Neuron (in vitro differentiated cells): ENCODE data around the gene TMEM120B.
"Not testable (repeated sequence)": the region's sequence is repeated elsewhere in the genome, so short reads cannot be mapped to it uniquely, and the experiment has no call there.

Experiments
- H2AFZ ChIP-seq: one replicate; pipeline ENCODE4 v1.6.1; 2013; ENCODE audit warnings: low read depth, mild to moderate bottlenecking, inconsistent platforms, low read length, moderate library complexity
- H3K27me3 ChIP-seq: one replicate; pipeline ENCODE4 v1.6.1; 2013; ENCODE audit warnings: low read length; ENCODE audit not compliant: insufficient read depth
- H3K36me3 ChIP-seq: one replicate; pipeline ENCODE4 v1.6.1; 2013; ENCODE audit warnings: low read length; ENCODE audit not compliant: insufficient read depth
- H3K4me1 ChIP-seq: one replicate; pipeline ENCODE4 v1.6.1; 2013; ENCODE audit warnings: low read length; ENCODE audit not compliant: insufficient read depth
- H3K4me3 ChIP-seq: 2 replicates; pipeline ENCODE4 v1.5.1; 2013; ENCODE audit warnings: mild to moderate bottlenecking, low read length, moderate library complexity
- H3K9me3 ChIP-seq: one replicate; pipeline ENCODE4 v1.6.1; 2013; ENCODE audit warnings: low read length

TMEM120B gene

DNA sequence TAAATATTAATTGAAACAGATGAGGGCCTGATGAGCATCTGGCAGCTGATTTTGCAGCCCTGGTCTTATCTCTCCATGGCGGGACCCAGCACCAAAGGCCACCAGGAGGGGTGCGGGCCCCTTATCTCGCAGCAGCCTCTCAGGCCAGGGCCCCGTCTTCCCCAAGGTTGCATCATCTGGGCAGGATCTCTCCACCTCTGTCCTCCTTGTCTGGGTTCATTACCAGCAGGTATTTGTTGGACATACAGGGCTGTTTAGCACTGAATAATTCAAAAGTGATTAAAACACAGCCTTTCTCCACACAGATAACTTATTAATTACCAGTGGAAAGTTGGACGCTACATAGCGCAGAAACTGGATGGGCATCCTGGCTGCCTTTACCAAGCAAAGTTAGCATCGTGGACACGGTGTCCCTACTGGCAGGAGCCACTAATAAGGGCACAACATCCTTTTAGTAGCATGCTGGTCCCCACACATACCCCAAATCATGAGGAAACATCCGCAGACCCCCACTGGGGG is 25.8 kb downstream of the TMEM120B start:
- Histone ChIP-seq H3K9me3 (no peaks in the 10 kb centered on the region), H3K4me3 (no peak overlapping the region), H2AFZ (no peak overlapping the region), H3K36me3 (no peaks in the 10 kb centered on the region), H3K27me3 (no peaks in the 10 kb centered on the region), H3K4me1 (no peaks in the 10 kb centered on the region)

DNA sequence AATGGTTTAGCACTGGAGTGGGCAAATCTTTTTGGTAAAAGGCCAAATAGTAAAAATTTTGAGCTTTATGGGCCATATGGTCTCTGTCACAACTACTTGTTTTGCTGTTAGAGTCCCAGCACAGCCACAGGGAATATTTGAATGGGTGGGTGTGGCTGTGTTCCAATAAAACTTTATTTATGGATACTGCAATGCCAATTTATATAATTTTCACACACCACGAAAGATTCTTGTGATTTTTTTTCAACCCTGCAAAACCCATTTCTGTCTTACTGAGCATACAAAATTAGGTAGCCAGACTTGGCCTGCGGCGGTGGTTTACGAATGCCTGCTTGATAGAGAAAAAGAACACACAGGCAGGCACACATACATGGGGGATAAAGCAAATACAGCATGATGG is 28.3 kb downstream of the TMEM120B start:
- Histone ChIP-seq H3K36me3 (no peaks in the 10 kb centered on the region), H3K9me3 (no peaks in the 10 kb centered on the region), H3K4me3 (no peak overlapping the region), H2AFZ (no peak overlapping the region), H3K27me3 (no peaks in the 10 kb centered on the region), H3K4me1 (no peaks in the 10 kb centered on the region)

DNA sequence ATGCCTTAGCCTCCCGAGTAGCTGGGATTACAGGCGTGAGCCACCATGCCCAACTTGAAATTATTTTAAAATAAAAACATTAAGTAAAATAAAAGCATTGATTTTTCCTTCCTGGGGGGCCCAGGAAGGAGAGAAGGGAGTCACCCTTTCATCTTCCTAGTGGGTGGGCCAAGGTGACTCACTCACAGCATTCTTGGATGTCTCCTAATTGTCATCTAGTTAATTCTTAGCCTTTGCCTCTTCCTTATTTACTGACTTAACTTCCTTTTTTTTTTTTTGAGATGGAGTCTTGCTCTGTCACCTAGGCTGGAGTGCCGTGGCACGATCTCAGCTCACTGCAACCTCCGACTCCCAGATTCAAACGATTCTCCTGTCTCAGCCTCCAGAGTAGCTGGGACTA is 29.2 kb downstream of the TMEM120B start:
- H3K4me3 ChIP-seq = no peak overlapping the region
- no peaks in the 10 kb centered on the region for H3K4me1 ChIP-seq
- no peaks in the 10 kb centered on the region for H3K27me3 ChIP-seq
- H3K36me3 ChIP-seq = no peaks in the 10 kb centered on the region
- no peak overlapping the region for H2AFZ ChIP-seq
- H3K9me3 ChIP-seq = no peaks in the 10 kb centered on the region

DNA sequence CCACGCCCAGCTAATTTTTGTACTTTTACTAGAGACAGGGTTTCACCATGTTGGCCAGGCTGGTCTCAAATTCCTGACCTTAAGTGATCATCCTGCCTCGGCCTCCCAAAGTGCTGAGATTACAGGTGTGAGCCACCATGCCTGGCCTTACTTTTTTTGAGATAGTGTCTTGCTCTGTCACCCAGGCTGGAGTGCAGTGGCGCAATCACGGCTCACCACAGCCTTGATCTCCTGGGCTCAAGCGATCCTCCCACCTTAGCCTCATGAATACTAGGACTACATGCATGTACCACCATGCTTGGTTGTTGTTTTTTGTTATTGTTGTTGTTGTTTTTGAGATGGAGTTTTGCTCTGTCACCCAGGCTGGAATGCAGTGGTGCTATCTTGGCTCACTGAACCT is 33.0 kb downstream of the TMEM120B start:
- H3K27me3 ChIP-seq = not testable (repeated sequence)

DNA sequence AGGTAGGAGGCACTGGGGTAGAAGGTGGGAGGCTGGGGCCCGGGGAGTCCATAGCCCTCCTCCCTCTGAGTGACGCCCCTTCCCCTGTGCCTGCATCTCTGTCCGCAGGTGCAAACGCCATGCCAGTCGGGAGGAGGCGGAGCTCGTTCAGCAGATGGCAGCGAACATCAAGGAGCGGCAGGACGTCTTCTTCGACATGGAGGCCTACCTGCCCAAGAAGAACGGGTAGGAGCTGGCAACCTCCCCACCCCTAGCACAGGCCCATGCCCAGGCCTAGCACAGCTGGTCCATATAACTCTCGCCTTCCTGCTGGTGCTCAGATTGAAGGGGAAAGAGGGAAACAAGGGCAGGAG is 35.6 kb downstream of the TMEM120B start:
- Histone ChIP-seq H3K36me3 (peaks cover 4% of the 10 kb centered on the region), H3K27me3 (no peaks in the 10 kb centered on the region), H3K4me1 (peaks cover 11% of the 10 kb centered on the region), H3K9me3 (no peaks in the 10 kb centered on the region), H3K4me3 (no peak overlapping the region), H2AFZ (no peak overlapping the region)

More for the DNA sequence above, 33.0 kb downstream of the TMEM120B start:
- H3K9me3 ChIP-seq, H2AFZ ChIP-seq, H3K36me3 ChIP-seq, H3K4me3 ChIP-seq: not testable (repeated sequence)
- peaks cover 11% of the 10 kb centered on the region for H3K4me1 ChIP-seq

DNA sequence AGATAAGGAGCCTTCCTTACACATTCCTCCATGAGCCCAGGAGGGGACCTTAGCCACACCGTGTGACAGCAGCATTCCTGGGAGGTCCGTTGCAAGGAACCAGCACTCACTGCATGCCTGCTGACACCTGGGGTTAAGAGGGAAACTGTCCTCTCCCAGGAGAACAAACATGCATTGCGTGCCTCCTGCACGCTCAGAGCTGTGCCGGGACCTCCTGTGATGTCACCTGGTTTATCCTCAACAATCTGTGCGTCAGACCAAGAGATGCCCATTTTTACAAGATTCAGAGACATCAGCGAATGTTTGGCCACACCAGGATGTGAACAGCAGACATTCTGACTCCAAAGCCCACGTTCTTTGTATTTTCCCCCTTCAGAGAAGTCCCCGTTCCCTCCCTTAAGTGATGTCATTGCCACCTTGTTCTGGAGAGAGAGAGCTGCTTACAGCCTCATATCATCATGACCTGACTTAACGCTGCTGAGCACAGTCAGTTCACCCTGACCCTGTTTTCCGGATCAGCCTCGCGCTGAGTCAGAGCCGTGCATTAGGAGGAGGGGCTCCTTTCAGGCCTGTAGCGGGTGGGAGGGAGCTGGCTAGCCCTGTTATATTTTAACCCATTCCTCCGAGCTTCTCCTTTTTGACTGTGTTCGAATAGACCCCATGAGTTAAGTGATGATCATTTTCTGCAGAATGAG is 36.2 kb downstream of the TMEM120B start:
- Histone ChIP-seq H3K9me3 (no peaks in the 10 kb centered on the region), H3K4me3 (no peak overlapping the region), H2AFZ (no peak overlapping the region), H3K4me1 (peaks cover 11% of the 10 kb centered on the region), H3K36me3 (peaks cover 4% of the 10 kb centered on the region), H3K27me3 (no peaks in the 10 kb centered on the region)

DNA sequence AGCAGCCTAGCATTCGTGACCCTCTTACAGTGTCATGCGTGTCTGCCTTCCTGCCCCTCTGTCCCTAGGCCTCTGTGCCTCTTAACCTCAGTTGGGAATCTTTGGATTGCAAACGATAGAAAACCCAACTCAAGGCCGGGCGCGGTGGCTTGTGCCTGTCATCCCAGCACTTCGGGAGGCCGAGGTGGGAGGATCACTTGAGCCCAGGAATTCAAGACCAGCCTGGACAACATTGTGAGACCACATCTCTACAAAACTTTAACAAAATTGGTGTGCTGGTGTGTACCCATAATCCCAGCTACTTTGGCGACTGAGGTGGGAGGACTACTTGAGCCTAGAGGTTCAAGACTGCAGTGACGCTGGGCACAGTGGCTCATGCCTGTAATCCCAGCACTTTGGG is 36.7 kb downstream of the TMEM120B start:
- H2AFZ ChIP-seq = no peak overlapping the region
- H3K36me3 ChIP-seq = peaks cover 4% of the 10 kb centered on the region

DNA sequence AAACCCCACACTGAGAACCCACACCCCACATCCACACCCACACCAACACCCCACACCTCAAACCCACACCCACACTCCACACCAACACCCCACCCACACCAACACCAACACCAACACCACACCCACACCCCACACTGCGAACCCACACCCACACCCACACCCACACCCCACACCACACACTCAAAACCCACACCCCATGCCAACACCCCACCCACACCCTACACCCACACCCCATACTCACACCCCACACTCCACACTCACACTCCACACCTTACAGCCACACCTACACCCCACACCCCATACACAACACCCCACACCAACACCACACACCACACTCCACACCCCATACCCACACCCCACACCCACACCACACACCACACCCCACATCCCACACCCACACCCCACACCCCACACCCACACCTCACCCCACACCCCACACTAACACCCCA is 38.0 kb downstream of the TMEM120B start:
- Histone ChIP-seq H3K27me3 (no peaks in the 10 kb centered on the region), H2AFZ (no peak overlapping the region), H3K36me3 (peaks cover 4% of the 10 kb centered on the region), H3K4me3 (no peak overlapping the region), H3K4me1 (peaks cover 11% of the 10 kb centered on the region), H3K9me3 (no peaks in the 10 kb centered on the region)

More for the DNA sequence above, 36.7 kb downstream of the TMEM120B start:
- peaks cover 11% of the 10 kb centered on the region for H3K4me1 ChIP-seq
- no peak overlapping the region for H3K4me3 ChIP-seq
- no peaks in the 10 kb centered on the region for H3K27me3 ChIP-seq
- H3K9me3 ChIP-seq = no peaks in the 10 kb centered on the region

DNA sequence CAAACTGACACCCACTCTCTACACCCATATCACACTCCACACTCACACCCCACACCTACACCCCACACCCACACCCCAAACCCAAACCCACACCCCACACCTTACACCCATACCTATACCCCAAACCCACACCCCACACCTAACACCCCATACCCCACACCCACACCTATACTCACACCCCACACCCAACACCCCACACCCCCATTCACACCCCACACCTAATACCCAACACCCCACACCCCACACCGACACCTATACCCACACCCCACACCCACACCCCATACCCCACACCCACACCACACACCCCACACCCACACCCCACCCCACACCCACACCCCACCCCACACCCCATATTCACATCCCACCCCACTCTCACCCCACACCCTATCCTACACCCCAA is 38.5 kb downstream of the TMEM120B start:
- Histone ChIP-seq H3K9me3 (no peaks in the 10 kb centered on the region), H3K4me1 (peaks cover 11% of the 10 kb centered on the region), H3K27me3 (no peaks in the 10 kb centered on the region), H3K36me3 (peaks cover 4% of the 10 kb centered on the region), H2AFZ (no peak overlapping the region), H3K4me3 (no peak overlapping the region)

DNA sequence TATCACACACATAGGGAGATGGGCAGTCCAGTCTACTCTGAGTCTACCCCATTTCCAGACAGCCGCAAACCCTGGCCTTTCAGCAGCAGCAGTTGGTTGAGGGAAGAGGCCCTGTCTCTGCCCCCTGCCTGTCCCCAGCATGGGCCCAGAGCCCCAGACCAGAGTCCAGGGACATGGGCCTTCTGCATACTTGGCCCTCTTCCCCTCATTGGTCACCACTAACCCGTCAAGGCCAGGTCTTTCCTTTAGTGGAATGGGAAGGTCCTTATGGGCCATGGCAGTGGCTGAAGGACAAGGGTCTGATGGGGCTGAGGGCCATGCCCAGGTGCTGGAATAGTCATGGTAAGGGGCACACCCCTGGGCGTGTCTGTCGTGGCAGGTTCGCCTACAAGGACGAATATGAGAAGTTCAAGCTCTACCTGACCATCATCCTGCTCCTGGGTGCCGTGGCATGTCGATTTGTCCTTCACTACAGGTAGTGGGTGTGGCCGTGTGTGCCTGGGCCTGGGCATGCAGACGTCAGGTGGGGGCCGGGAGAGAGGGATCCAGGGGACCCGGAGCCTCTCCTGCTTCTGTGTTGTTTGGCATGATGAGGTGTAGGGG is 39.3 kb downstream of the TMEM120B start:
- Histone ChIP-seq H3K27me3 (no peaks in the 10 kb centered on the region), H3K4me1 (peaks cover 11% of the 10 kb centered on the region), H3K4me3 (no peak overlapping the region), H2AFZ (no peak overlapping the region), H3K9me3 (no peaks in the 10 kb centered on the region), H3K36me3 (peaks cover 4% of the 10 kb centered on the region)

DNA sequence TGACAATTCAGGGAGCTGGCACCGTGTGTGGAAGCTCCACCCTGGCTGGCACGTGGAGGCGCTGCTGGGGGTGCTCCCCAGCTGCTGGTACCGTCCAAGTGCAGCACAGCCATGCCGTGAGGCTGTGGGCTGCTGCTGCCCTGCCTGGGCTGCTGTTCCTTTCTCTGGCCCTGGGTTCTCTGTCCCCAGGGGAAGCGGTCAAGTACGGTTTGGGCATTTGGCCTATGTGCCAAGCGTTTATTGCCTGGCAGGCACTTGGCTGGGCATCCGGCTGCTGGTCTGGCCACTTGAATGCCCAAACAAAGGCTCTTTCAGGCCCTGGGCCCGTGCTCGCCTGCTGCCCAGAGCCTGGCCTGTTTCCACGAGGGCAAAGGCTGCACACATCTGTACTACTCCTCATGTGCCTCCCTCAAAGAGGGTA is 41.3 kb downstream of the TMEM120B start:
- H3K9me3 ChIP-seq = no peaks in the 10 kb centered on the region
- no peak overlapping the region for H3K4me3 ChIP-seq
- peaks cover 3% of the 10 kb centered on the region for H3K4me1 ChIP-seq
- no peaks in the 10 kb centered on the region for H3K27me3 ChIP-seq
- peaks cover 4% of the 10 kb centered on the region for H3K36me3 ChIP-seq
- no peak overlapping the region for H2AFZ ChIP-seq

DNA sequence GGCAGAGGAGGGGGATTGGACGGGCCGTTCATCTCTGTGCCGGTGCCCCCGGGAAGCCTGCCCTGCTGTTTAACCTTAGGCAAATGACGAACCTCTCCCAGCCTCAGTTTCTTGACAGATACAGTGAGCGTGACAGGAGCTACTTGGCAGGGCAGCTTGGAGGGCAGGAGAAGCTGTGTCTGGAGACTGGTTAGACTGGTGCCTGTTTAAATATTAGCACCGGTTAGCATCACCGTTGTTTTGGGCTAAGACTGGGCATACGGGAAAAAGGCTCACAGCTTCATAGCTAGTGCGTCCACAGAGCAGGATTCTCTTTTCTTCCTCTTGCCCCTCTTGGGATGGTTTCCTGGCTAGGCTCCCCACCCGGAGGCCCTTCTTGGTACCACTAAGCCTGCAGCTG is 42.3 kb downstream of the TMEM120B start:
- Histone ChIP-seq H2AFZ (no peak overlapping the region), H3K9me3 (no peaks in the 10 kb centered on the region), H3K4me3 (no peak overlapping the region), H3K27me3 (no peaks in the 10 kb centered on the region), H3K4me1 (no peaks in the 10 kb centered on the region), H3K36me3 (peaks cover 4% of the 10 kb centered on the region)

DNA sequence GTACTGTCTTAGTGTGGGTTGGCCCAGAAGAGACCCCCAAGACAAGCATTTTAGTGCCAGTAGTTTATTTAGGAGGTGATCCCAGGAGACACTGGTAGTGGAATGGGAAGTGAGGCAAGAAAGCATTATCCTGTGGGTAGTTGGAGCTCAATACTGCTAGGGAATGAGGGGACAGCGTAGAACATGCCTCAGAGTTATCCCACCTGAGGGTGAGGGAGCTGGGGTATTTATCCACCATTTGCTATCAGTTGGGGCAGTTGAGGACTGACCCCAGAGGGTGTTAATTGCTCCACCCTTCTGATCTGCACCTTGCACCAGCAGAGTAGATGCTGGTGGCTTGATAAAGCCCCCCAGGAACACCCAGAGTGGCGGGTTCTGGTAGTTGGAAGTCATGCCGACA is 43.0 kb downstream of the TMEM120B start:
- H3K9me3 ChIP-seq = no peaks in the 10 kb centered on the region
- no peaks in the 10 kb centered on the region for H3K36me3 ChIP-seq
- no peak overlapping the region for H3K4me3 ChIP-seq
- no peaks in the 10 kb centered on the region for H3K27me3 ChIP-seq
- no peak overlapping the region for H2AFZ ChIP-seq
- no peaks in the 10 kb centered on the region for H3K4me1 ChIP-seq
